NT2/D1 (cell line): ENCODE data around the gene ATXN1.

Experiments used
- SUZ12 ChIP-seq: IDR thresholded peaks from 2 replicates; pipeline ENCODE4 v1.6.1; 2011; ENCODE audit not compliant: insufficient read length, insufficient read depth; ENCODE audit errors: extremely low read depth
- YY1 ChIP-seq: IDR thresholded peaks from 2 replicates; pipeline ENCODE4 v1.6.1; 2011; ENCODE audit not compliant: insufficient read length, insufficient read depth
- ZNF274 ChIP-seq: IDR thresholded peaks from 2 replicates; pipeline ENCODE4 v1.6.1; 2011; ENCODE audit warnings: mild to moderate bottlenecking, low read depth, low read length

- TF ChIP-seq ZNF274 = no peak
- TF ChIP-seq YY1 = no peak
- TF ChIP-seq SUZ12 = no peak
Measured at GRCh38 chr6:16730738-16731477, 30.4 kb downstream of the ATXN1 start.
